A549 treated with AZD9567 at 1 μM for 4 hours (cell line): ENCODE data around the gene LSM2. TPM values are rescaled to one million over a fixed set of nuclear protein-coding genes. Genes with fewer than 3 reads are reported as not detected.

Source experiments
- total RNA-seq: library from RNA; stranded (reverse); fragments of 200-300 nt; extraction: Qiagen RNA extraction; gene quantifications from 5 replicates; pipeline ENCODE4 v1.2.3, GENCODE V29; 2022; ENCODE audit not compliant: insufficient read depth

Gene LSM2
- 42.7 to 60.2 TPM (median 57.9 TPM) in 5 replicates for total RNA-seq

GRCh38 chr6:31806470-31807272 is at the start of gene LSM2:
Gene LSM2 (minus strand): TSS chr6:31806966. CDS start chr6:31806757, 209 bp downstream.

GRCh38 chr6:31827286-31828079 is 20.7 kb upstream of the LSM2 start, which contains the start of gene HSPA1B:
Gene HSPA1B (plus strand): TSS chr6:31827738. CDS start chr6:31827951, 213 bp downstream.

GRCh38 chr6:31815025-31815838 is 8.5 kb upstream of the LSM2 start, which contains the start of the genes HSPA1A and HSPA1L:
Gene HSPA1A (plus strand): TSS chr6:31815543. CDS start chr6:31815757, 214 bp downstream.
Gene HSPA1L (minus strand): TSS chr6:31815283. CDS start chr6:31811972, 3,311 bp downstream.

GRCh38 chr6:31795616-31796298 is 11.0 kb downstream of the LSM2 start, which contains the start of gene VARS1:
Gene VARS1 (minus strand): TSS chr6:31795752. CDS start chr6:31795217, 535 bp downstream.

GRCh38 chr6:31776989-31777666 is 29.6 kb downstream of the LSM2 start, which contains the start of gene VWA7:
Gene VWA7 (minus strand): TSS chr6:31777328. CDS start chr6:31776779, 549 bp downstream.

GRCh38 chr6:31762356-31762755 is 44.4 kb downstream of the LSM2 start, which contains the start of gene SAPCD1:
Gene SAPCD1 (plus strand): TSS chr6:31762656. CDS start chr6:31763055, 399 bp downstream.

Other genes starting within 250 kb of the LSM2 start
- 0.07 to 0.21 TPM (median 0.08 TPM) in 3 of 5 replicates, not detected in the others for gene LTA, start 234.7 kb downstream of the LSM2 start, total RNA-seq
- gene TNF, start 231.4 kb downstream of the LSM2 start, total RNA-seq, result 0.09 to 0.10 TPM (median 0.10 TPM) in 3 of 5 replicates, not detected in the others
- 0.28 to 0.37 TPM (median 0.33 TPM) in 4 of 5 replicates, not detected in the other for gene LTB, start 224.5 kb downstream of the LSM2 start, total RNA-seq
- gene LST1, start 220.7 kb downstream of the LSM2 start, total RNA-seq, result 0.36 to 0.58 TPM (median 0.39 TPM) in 3 of 5 replicates, not detected in the others
- gene NCR3, start 214.0 kb downstream of the LSM2 start, total RNA-seq, result not detected in 5 replicates
- gene AIF1, start 191.7 kb downstream of the LSM2 start, total RNA-seq, result not detected in 5 replicates
- gene PRRC2A, start 186.3 kb downstream of the LSM2 start, total RNA-seq, result 51.3 to 92.7 TPM (median 87.1 TPM) in 5 replicates
- 106 to 149 TPM (median 137 TPM) in 5 replicates for gene BAG6, start 154.3 kb downstream of the LSM2 start, total RNA-seq
- 3.0 to 6.4 TPM (median 3.4 TPM) in 5 replicates for gene APOM, start 151.1 kb downstream of the LSM2 start, total RNA-seq
- 11.3 to 12.5 TPM (median 11.8 TPM) in 5 replicates for gene C6orf47, start 146.2 kb downstream of the LSM2 start, total RNA-seq
- 8.7 to 11.6 TPM (median 10.2 TPM) in 5 replicates for gene GPANK1, start 142.0 kb downstream of the LSM2 start, total RNA-seq
- gene CSNK2B, start 140.9 kb downstream of the LSM2 start, total RNA-seq, result 167 to 183 TPM (median 175 TPM) in 5 replicates
- gene LY6G5B, start 137.0 kb downstream of the LSM2 start, total RNA-seq, result 4.5 to 5.2 TPM (median 5.0 TPM) in 4 of 5 replicates, not detected in the other
- gene LY6G5C, start 125.9 kb downstream of the LSM2 start, total RNA-seq, result 0.87 to 3.8 TPM (median 1.6 TPM) in 5 replicates
- gene ABHD16A, start 103.6 kb downstream of the LSM2 start, total RNA-seq, result 13.9 to 20.0 TPM (median 18.3 TPM) in 5 replicates
- gene LY6G6F, start 100.1 kb downstream of the LSM2 start, total RNA-seq, result not detected in 5 replicates
- not detected in 5 replicates for gene LY6G6D, start 91.6 kb downstream of the LSM2 start, total RNA-seq
- 0.09 to 0.12 TPM (median 0.10 TPM) in 3 of 5 replicates, not detected in the others for gene LY6G6C, start 85.2 kb downstream of the LSM2 start, total RNA-seq
- 0.07 TPM in 1 of 5 replicates, not detected in the others for gene MPIG6B, start 83.6 kb downstream of the LSM2 start, total RNA-seq
- 18.1 to 32.1 TPM (median 29.3 TPM) in 5 replicates for gene DDAH2, start 77.7 kb downstream of the LSM2 start, total RNA-seq
- gene CLIC1, start 70.4 kb downstream of the LSM2 start, total RNA-seq, result 451 to 493 TPM (median 458 TPM) in 5 replicates
- 5.2 to 15.2 TPM (median 14.0 TPM) in 5 replicates for gene MSH5, start 67.0 kb downstream of the LSM2 start, total RNA-seq
- 3.0 to 4.6 TPM (median 3.9 TPM) in 4 of 5 replicates, not detected in the other for gene SAPCD1, start 44.3 kb downstream of the LSM2 start, total RNA-seq
- gene VWA7, start 29.6 kb downstream of the LSM2 start, total RNA-seq, result 1.6 to 4.5 TPM (median 1.8 TPM) in 5 replicates
- gene VARS1, start 11.2 kb downstream of the LSM2 start, total RNA-seq, result 46.5 to 58.0 TPM (median 53.6 TPM) in 5 replicates
- 0.97 to 1.8 TPM (median 1.1 TPM) in 5 replicates for gene HSPA1L, start 8.3 kb upstream of the LSM2 start, total RNA-seq
- 189 to 295 TPM (median 214 TPM) in 5 replicates for gene HSPA1A, start 8.6 kb upstream of the LSM2 start, total RNA-seq
- gene HSPA1B, start 20.8 kb upstream of the LSM2 start, total RNA-seq, result 154 to 227 TPM (median 167 TPM) in 5 replicates
- 27.6 to 34.9 TPM (median 30.4 TPM) in 5 replicates for gene NEU1, start 55.9 kb upstream of the LSM2 start, total RNA-seq
- 0.05 TPM in 1 of 5 replicates, not detected in the others for gene SLC44A4, start 72.0 kb upstream of the LSM2 start, total RNA-seq
- gene EHMT2, start 90.7 kb upstream of the LSM2 start, total RNA-seq, result 25.4 to 29.9 TPM (median 28.1 TPM) in 5 replicates
- 2.9 to 3.6 TPM (median 3.3 TPM) in 5 replicates for gene ZBTB12, start 95.1 kb upstream of the LSM2 start, total RNA-seq
- gene C2, start 120.8 kb upstream of the LSM2 start, total RNA-seq, result 0.16 to 0.44 TPM (median 0.20 TPM) in 4 of 5 replicates, not detected in the other
- 1.3 to 2.6 TPM (median 2.4 TPM) in 5 replicates for gene CFB, start 139.1 kb upstream of the LSM2 start, total RNA-seq
- gene NELFE, start 152.0 kb upstream of the LSM2 start, total RNA-seq, result 75.8 to 81.6 TPM (median 76.7 TPM) in 5 replicates
- 25.9 to 29.7 TPM (median 26.7 TPM) in 5 replicates for gene SKIC2, start 152.2 kb upstream of the LSM2 start, total RNA-seq
- 11.5 to 12.7 TPM (median 11.8 TPM) in 5 replicates for gene DXO, start 165.2 kb upstream of the LSM2 start, total RNA-seq
- 1.0 to 2.2 TPM (median 1.3 TPM) in 4 of 5 replicates, not detected in the other for gene C4A, start 175.1 kb upstream of the LSM2 start, total RNA-seq
- 0.79 to 0.99 TPM (median 0.85 TPM) in 4 of 5 replicates, not detected in the other for gene C4B, start 207.8 kb upstream of the LSM2 start, total RNA-seq
- gene CYP21A2, start 231.4 kb upstream of the LSM2 start, total RNA-seq, result 0.05 TPM in 1 of 5 replicates, not detected in the others